Smooth muscle cell (in vitro differentiated cells): Measurements from ENCODE around the gene ARL2BP. TPM values are rescaled to one million over a fixed set of nuclear protein-coding genes. Genes with fewer than 3 reads are reported as not detected.
"Not testable (repeated sequence)": the region's sequence is repeated elsewhere in the genome, so short reads cannot be mapped to it uniquely, and the experiment has no call there.

Experiments
- DNase-seq: peaks from one replicate; lab custom pipeline; 2025; ENCODE audit not compliant: unreplicated experiment; lab: John Stamatoyannopoulos, UW
- H2AFZ ChIP-seq: fragments of 200-600 bp; sonication (generic); 2 replicates; pipeline ENCODE4 v1.6.0; 2016; ENCODE audit warnings: antibody characterized with exemption, low read depth, mild to moderate bottlenecking
- H3F3A ChIP-seq: fragments of 200-600 bp; sonication (generic); 2 replicates; pipeline ENCODE4 v1.6.0; 2017; ENCODE audit warnings: antibody characterized with exemption, low read depth
- H3K27ac ChIP-seq: fragments of 200-600 bp; sonication (generic); 2 replicates; pipeline ENCODE4 v1.5.1; 2016; ENCODE audit warnings: low read depth, mild to moderate bottlenecking
- H3K27me3 ChIP-seq: fragments of 200-600 bp; sonication (generic); 2 replicates; pipeline ENCODE4 v1.6.1; 2016; ENCODE audit warnings: low read depth, mild to moderate bottlenecking
- H3K36me3 ChIP-seq: fragments of 200-600 bp; sonication (generic); 2 replicates; pipeline ENCODE4 v1.5.1; 2016; ENCODE audit warnings: low read depth
- H3K4me1 ChIP-seq: fragments of 200-600 bp; sonication (generic); 2 replicates; pipeline ENCODE4 v1.5.1; 2016; ENCODE audit warnings: low read depth
- H3K4me2 ChIP-seq: fragments of 200-600 bp; sonication (generic); 2 replicates; pipeline ENCODE4 v1.6.0; 2016; ENCODE audit warnings: mild to moderate bottlenecking
- H3K4me3 ChIP-seq: fragments of 200-600 bp; sonication (generic); 2 replicates; pipeline ENCODE4 v1.5.1; 2016; ENCODE audit warnings: mild to moderate bottlenecking
- H3K79me2 ChIP-seq: fragments of 200-600 bp; sonication (generic); 2 replicates; pipeline ENCODE4 v1.6.0; 2016; ENCODE audit warnings: low read depth, mild to moderate bottlenecking
- H3K9ac ChIP-seq: fragments of 200-600 bp; sonication (generic); 2 replicates; pipeline ENCODE4 v1.6.0; 2016; ENCODE audit warnings: low read depth
- H3K9me3 ChIP-seq: fragments of 200-600 bp; sonication (generic); replicated peaks from 2 replicates; pipeline ENCODE4 v1.5.1; 2016; ENCODE audit warnings: low read depth
- H4K20me1 ChIP-seq: fragments of 200-600 bp; sonication (generic); 2 replicates; pipeline ENCODE4 v1.6.0; 2016; ENCODE audit warnings: low read depth
- WGBS: methylation state at CpG from one replicate; pipeline ENCODE4 v1.1.7; 2016; ENCODE audit warnings: low lambda C conversion rate; 5-methylcytosine and 5-hydroxymethylcytosine counted together
- polyA plus RNA-seq: library from polyadenylated mRNA; unstranded; fragments of >200 nt; fragmentation: Nextera tagmentation; extraction: Ambion mirVana; gene quantifications from 2 replicates; pipeline ENCODE4 v1.2.1, GENCODE V29; 2016
- total RNA-seq: library from RNA; depleted of rRNA; stranded (reverse); fragments of >200 nt; gene quantifications from 2 replicates; pipeline ENCODE4 v1.2.3, GENCODE V29; 2014
- TF ChIP-seq, protein P1 (sequence below): fragments of 200-600 bp; sonication (generic); IDR thresholded peaks from 2 replicates; pipeline ENCODE4 v1.5.1; 2017; ENCODE audit warnings: borderline replicate concordance, mild to moderate bottlenecking, antibody characterized with exemption; ENCODE audit not compliant: insufficient read depth, poor library complexity, severe bottlenecking

The ARL2BP gene
- total and polyA plus RNA-seq, 2 experiments from 2014 or later: 78.1 to 88.0 TPM

GRCh38 chr16:57273826-57274225 is 28.8 kb downstream of the ARL2BP start:
- no peaks in the 10 kb centered on the region for H3K36me3 ChIP-seq
- no peak overlapping the region for H2AFZ ChIP-seq
- H3K4me3 ChIP-seq: no peak overlapping the region
- H4K20me1 ChIP-seq: no peaks in the 10 kb centered on the region
- H3K9ac ChIP-seq: no peak overlapping the region
- no peaks in the 10 kb centered on the region for H3K27me3 ChIP-seq
- WGBS: 95% methylated on average over 5 of the region's 5 CpGs
- no peak for DNase-seq
- H3K9me3 ChIP-seq: no peaks in the 10 kb centered on the region
- H3K79me2 ChIP-seq: no peaks in the 10 kb centered on the region
- TF ChIP-seq, protein P1, sequence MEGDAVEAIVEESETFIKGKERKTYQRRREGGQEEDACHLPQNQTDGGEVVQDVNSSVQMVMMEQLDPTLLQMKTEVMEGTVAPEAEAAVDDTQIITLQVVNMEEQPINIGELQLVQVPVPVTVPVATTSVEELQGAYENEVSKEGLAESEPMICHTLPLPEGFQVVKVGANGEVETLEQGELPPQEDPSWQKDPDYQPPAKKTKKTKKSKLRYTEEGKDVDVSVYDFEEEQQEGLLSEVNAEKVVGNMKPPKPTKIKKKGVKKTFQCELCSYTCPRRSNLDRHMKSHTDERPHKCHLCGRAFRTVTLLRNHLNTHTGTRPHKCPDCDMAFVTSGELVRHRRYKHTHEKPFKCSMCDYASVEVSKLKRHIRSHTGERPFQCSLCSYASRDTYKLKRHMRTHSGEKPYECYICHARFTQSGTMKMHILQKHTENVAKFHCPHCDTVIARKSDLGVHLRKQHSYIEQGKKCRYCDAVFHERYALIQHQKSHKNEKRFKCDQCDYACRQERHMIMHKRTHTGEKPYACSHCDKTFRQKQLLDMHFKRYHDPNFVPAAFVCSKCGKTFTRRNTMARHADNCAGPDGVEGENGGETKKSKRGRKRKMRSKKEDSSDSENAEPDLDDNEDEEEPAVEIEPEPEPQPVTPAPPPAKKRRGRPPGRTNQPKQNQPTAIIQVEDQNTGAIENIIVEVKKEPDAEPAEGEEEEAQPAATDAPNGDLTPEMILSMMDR: no peak
- H3F3A ChIP-seq: no peaks in the 10 kb centered on the region
- H3K27ac ChIP-seq: no peak overlapping the region
- peaks cover 12% of the 10 kb centered on the region for H3K4me1 ChIP-seq
- H3K4me2 ChIP-seq: no peak overlapping the region

DNA sequence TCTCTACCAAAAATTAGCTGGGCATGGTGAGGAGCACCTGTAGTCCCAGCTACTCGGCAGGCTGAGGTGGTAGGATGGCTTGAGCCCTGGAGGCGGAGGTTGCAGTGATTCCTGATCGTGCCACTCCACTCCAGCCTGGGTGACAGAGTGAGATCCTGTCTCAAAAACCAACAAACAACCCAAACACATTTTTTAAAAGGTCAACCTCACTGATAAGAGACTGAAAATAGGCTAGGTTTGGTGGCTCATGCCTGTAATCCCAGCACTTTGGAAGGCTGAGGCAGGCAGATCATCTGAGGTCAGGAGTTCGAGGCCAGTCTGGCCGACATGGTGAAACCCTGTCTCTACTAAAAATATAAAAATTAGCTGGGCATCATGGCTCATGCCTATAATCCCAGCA is 30.9 kb downstream of the ARL2BP start:
- not testable (repeated sequence) for H3K4me3 ChIP-seq, DNase-seq, H3K27ac ChIP-seq, H3K9ac ChIP-seq, H3K4me2 ChIP-seq, H3K4me1 ChIP-seq, H2AFZ ChIP-seq, H3K9me3 ChIP-seq, H3K27me3 ChIP-seq, H4K20me1 ChIP-seq, H3F3A ChIP-seq, H3K36me3 ChIP-seq, H3K79me2 ChIP-seq
- WGBS: 80% methylated on average over 5 of the region's 5 CpGs

DNA sequence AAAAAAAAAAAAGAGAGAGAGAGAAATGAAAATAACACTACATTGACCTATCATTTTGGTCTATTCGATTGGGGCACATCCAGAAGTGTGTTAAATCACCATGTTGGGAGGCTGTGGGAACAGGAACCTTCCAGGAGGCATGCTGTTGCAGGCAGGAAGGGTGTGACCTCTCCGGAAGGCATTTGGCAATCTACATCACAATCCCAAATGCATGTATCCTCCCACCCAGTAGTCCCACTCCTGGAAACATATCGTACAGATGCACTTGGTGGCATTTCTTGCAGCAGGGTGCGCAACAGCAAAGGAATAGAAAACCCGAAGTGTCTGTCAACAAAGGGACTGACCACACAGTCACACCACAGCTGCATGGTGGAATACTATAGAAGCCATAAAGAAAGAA is 31.5 kb downstream of the ARL2BP start:
- no peaks in the 10 kb centered on the region for H3K9me3 ChIP-seq
- no peaks in the 10 kb centered on the region for H3K79me2 ChIP-seq
- no peak for DNase-seq
- no peaks in the 10 kb centered on the region for H3K36me3 ChIP-seq
- no peaks in the 10 kb centered on the region for H3K27me3 ChIP-seq
- WGBS: 80% methylated on average over 5 of the region's 5 CpGs
- H3K4me3 ChIP-seq: no peak overlapping the region
- H3K4me1 ChIP-seq: peaks cover 3% of the 10 kb centered on the region
- H3F3A ChIP-seq: no peaks in the 10 kb centered on the region
- no peak overlapping the region for H3K9ac ChIP-seq
- H4K20me1 ChIP-seq: no peaks in the 10 kb centered on the region
- H3K4me2 ChIP-seq: no peak overlapping the region
- H3K27ac ChIP-seq: no peak overlapping the region
- H2AFZ ChIP-seq: no peak overlapping the region
- TF ChIP-seq, protein P1: no peak

DNA sequence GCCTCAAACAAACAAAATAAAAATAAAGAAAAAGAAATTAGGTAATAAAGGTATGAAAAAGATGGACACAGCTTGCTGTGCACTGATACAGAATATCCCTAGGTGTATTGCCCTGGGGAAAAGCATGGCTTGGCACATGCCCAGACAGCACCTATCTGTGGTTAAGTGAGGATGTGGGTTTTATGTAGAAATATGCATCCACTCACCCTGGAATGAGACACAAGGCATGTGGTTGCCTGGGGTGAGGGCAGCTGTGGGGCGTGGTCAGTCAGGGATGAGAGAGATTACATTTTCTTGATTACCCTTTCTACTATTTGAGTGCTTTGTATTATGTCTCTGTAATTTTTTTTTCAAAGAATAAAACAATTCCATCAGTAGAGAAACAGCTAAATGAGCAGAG is 32.5 kb downstream of the ARL2BP start:
- Histone ChIP-seq H3K27ac (no peak overlapping the region), H3K79me2 (no peaks in the 10 kb centered on the region), H3F3A (no peaks in the 10 kb centered on the region), H4K20me1 (no peaks in the 10 kb centered on the region), H3K27me3 (peaks cover under 1% of the 10 kb centered on the region), H3K4me1 (peaks cover 3% of the 10 kb centered on the region), H3K4me2 (no peak overlapping the region), H3K9me3 (no peaks in the 10 kb centered on the region), H2AFZ (no peak overlapping the region), H3K36me3 (no peaks in the 10 kb centered on the region), H3K9ac (no peak overlapping the region), H3K4me3 (no peak overlapping the region)
- DNase-seq: no peak
- 68% methylated on average over 1 of the region's 1 CpG for WGBS
- TF ChIP-seq, protein P1: no peak
